IMR-90 (cell line): ENCODE results near the gene CCDC32. TPM values are rescaled to one million over a fixed set of nuclear protein-coding genes. Genes with fewer than 3 reads are reported as not detected.

Experiments used
- ATAC-seq: fragments of 200-7000 bp; cut with Tn5 transposase; 2 replicates; pipeline ENCODE4 v1.9.1; 2020; ENCODE audit warnings: low read depth, mild to moderate bottlenecking, moderate library complexity
- BruUV-seq: library from RNA; stranded (reverse); fragments of 400-500 nt; replicated peaks from 2 replicates; lab custom pipeline; 2021; lab: Mats Ljungman, UMichigan
- CTCF ChIA-PET: fragments of 300-600 bp; formaldehyde crosslinking; extraction: SDS; loops from one replicate; lab custom pipeline; 2021; ENCODE audit warnings: antibody characterized with exemption; lab: Yijun Ruan, JAX
- POLR2A ChIA-PET: fragments of 300-600 bp; sonication (Branson Sonifier 250); formaldehyde crosslinking; loops from one replicate; lab custom pipeline; 2022; ENCODE audit warnings: antibody characterized with exemption; ENCODE audit not compliant: unreplicated experiment; lab: Charles Lee
- DNase-seq: peaks from one replicate; pipeline ENCODE4 v3.0.0; 2013
- H2AFZ ChIP-seq: replicated peaks from 2 replicates; pipeline ENCODE3; 2013; ENCODE audit warnings: low read length, mild to moderate bottlenecking; ENCODE audit not compliant: poor library complexity
- H2AK5ac ChIP-seq: 2 replicates; pipeline ENCODE4 v1.6.1; 2013; ENCODE audit warnings: low read depth, low read length, inconsistent platforms
- H2AK9ac ChIP-seq: replicated peaks from 2 replicates; pipeline ENCODE3; 2013; ENCODE audit warnings: mild to moderate bottlenecking, low read depth, low read length, moderate library complexity; ENCODE audit not compliant: poor library complexity
- H2BK120ac ChIP-seq: 2 replicates; pipeline ENCODE4 v1.6.1; 2013; ENCODE audit warnings: low read depth, low read length, inconsistent platforms
- H2BK15ac ChIP-seq: 3 replicates; pipeline ENCODE4 v1.6.1; 2013; ENCODE audit warnings: low read depth, low read length, inconsistent platforms
- H2BK20ac ChIP-seq: 2 replicates; pipeline ENCODE4 v1.6.1; 2013; ENCODE audit warnings: low read depth, mild to moderate bottlenecking, inconsistent platforms, low read length, moderate library complexity
- H2BK5ac ChIP-seq: 2 replicates; pipeline ENCODE4 v1.6.1; 2013; ENCODE audit warnings: mild to moderate bottlenecking, low read depth, low read length, inconsistent platforms; ENCODE audit not compliant: poor library complexity, severe bottlenecking
- H3K14ac ChIP-seq: replicated peaks from 2 replicates; pipeline ENCODE4 v1.6.1; 2013; ENCODE audit warnings: low read depth, low read length, inconsistent platforms
- H3K18ac ChIP-seq: 2 replicates; pipeline ENCODE4 v1.6.1; 2013; ENCODE audit warnings: low read depth, low read length, control low read depth
- H3K23ac ChIP-seq: 2 replicates; pipeline ENCODE4 v1.6.1; 2013; ENCODE audit warnings: low read depth, low read length, inconsistent platforms
- H3K27ac ChIP-seq: 2 replicates; pipeline ENCODE4 v1.5.1; 2013; ENCODE audit warnings: mild to moderate bottlenecking, control low read depth, low read length; ENCODE audit not compliant: insufficient read depth
- H3K27me3 ChIP-seq: 2 replicates; pipeline ENCODE4 v1.6.1; 2013; ENCODE audit warnings: low read length; ENCODE audit not compliant: control insufficient read depth, insufficient read depth
- H3K36me3 ChIP-seq: 2 replicates; pipeline ENCODE4 v1.6.1; 2013; ENCODE audit warnings: low read length, mixed read lengths; ENCODE audit not compliant: control insufficient read depth, insufficient read depth
- H3K4ac ChIP-seq: 2 replicates; pipeline ENCODE4 v1.6.1; 2013; ENCODE audit warnings: low read depth, low read length, inconsistent platforms
- H3K4me1 ChIP-seq: 2 replicates; pipeline ENCODE4 v1.6.1; 2013; ENCODE audit warnings: low read length, mixed read lengths; ENCODE audit not compliant: control insufficient read depth, insufficient read depth
- H3K4me2 ChIP-seq: 2 replicates; pipeline ENCODE4 v1.6.1; 2013; ENCODE audit warnings: low read depth, mild to moderate bottlenecking, control low read depth, low read length, moderate library complexity
- H3K4me3 ChIP-seq: 2 replicates; pipeline ENCODE4 v1.5.1; 2013; ENCODE audit warnings: low read depth, mild to moderate bottlenecking, control low read depth, low read length, moderate library complexity; ENCODE audit not compliant: insufficient read depth
- H3K56ac ChIP-seq: 2 replicates; pipeline ENCODE4 v1.6.1; 2013; ENCODE audit warnings: low read length, inconsistent platforms; ENCODE audit not compliant: insufficient read depth; ENCODE audit errors: extremely low read depth
- H3K79me1 ChIP-seq, 2 experiments: 2 replicates each; pipeline ENCODE4 v1.6.1; 2013; ENCODE audit warnings: low read length in 2 of 2, inconsistent platforms in 1 of 2, low read depth in 1 of 2
- H3K9ac ChIP-seq: 2 replicates; pipeline ENCODE4 v1.6.1; 2013; ENCODE audit warnings: low read depth, low read length, control low read depth
- H3K9me1 ChIP-seq: 2 replicates; pipeline ENCODE4 v1.6.1; 2013; ENCODE audit warnings: low read length, inconsistent platforms; ENCODE audit not compliant: insufficient read depth
- H3K9me3 ChIP-seq: 2 replicates; pipeline ENCODE4 v1.6.1; 2013; ENCODE audit warnings: low read length; ENCODE audit not compliant: control insufficient read depth, insufficient read depth
- H4K20me1 ChIP-seq: 2 replicates; pipeline ENCODE4 v1.6.1; 2013; ENCODE audit warnings: low read length, inconsistent platforms; ENCODE audit not compliant: insufficient read depth
- H4K5ac ChIP-seq: 2 replicates; pipeline ENCODE4 v1.6.1; 2013; ENCODE audit warnings: mild to moderate bottlenecking, low read depth, low read length, control low read depth
- H4K8ac ChIP-seq, 2 experiments: 2 replicates each; pipeline ENCODE4 v1.6.1; 2013; ENCODE audit warnings: low read depth in 2 of 2, low read length in 2 of 2, control low read depth in 1 of 2, inconsistent platforms in 1 of 2
- H4K91ac ChIP-seq: 2 replicates; pipeline ENCODE4 v1.6.1; 2013; ENCODE audit warnings: low read depth, low read length, inconsistent platforms; ENCODE audit not compliant: insufficient read depth
- BHLHE40 ChIP-seq: fragments of 150-350 bp; IDR thresholded peaks from 2 replicates; pipeline ENCODE4 v1.6.1; 2016; ENCODE audit warnings: mild to moderate bottlenecking, low read depth, low read length
- CEBPB ChIP-seq: IDR thresholded peaks from 2 replicates; pipeline ENCODE4 v1.6.1; 2012; ENCODE audit warnings: low read depth, low read length, improper control_type of control experiment
- CHD1 ChIP-seq: IDR thresholded peaks from 2 replicates; pipeline ENCODE4 v1.6.1; 2012; ENCODE audit warnings: low read depth, low read length, improper control_type of control experiment
- FOS ChIP-seq: fragments of 150-350 bp; IDR thresholded peaks from 2 replicates; pipeline ENCODE4 v1.6.1; 2016; ENCODE audit warnings: low read depth, low read length
- MAFK ChIP-seq: IDR thresholded peaks from 2 replicates; pipeline ENCODE4 v1.6.1; 2012; ENCODE audit warnings: low read depth, low read length, improper control_type of control experiment
- MAZ ChIP-seq: IDR thresholded peaks from 2 replicates; pipeline ENCODE4 v1.6.1; 2012; ENCODE audit warnings: low read depth, mild to moderate bottlenecking, low read length, improper control_type of control experiment, moderate library complexity, borderline replicate concordance
- MXI1 ChIP-seq: IDR thresholded peaks from 2 replicates; pipeline ENCODE4 v1.6.1; 2012; ENCODE audit warnings: low read depth, mild to moderate bottlenecking, low read length, moderate library complexity, borderline replicate concordance
- NFE2L2 ChIP-seq: fragments of 150-350 bp; IDR thresholded peaks from 2 replicates; pipeline ENCODE4 v1.6.1; 2016; ENCODE audit warnings: low read depth, mild to moderate bottlenecking, low read length
- POLR2A ChIP-seq: IDR thresholded peaks from 2 replicates; pipeline ENCODE4 v1.6.1; 2012; ENCODE audit warnings: mild to moderate bottlenecking, low read depth, low read length
- RAD21 ChIP-seq: IDR thresholded peaks from 2 replicates; pipeline ENCODE4 v1.6.1; 2012; ENCODE audit warnings: low read length, improper control_type of control experiment
- RCOR1 ChIP-seq: IDR thresholded peaks from 2 replicates; pipeline ENCODE4 v1.6.1; 2012; ENCODE audit warnings: mild to moderate bottlenecking, low read length, improper control_type of control experiment; ENCODE audit not compliant: insufficient replicate concordance
- RFX5 ChIP-seq: IDR thresholded peaks from 2 replicates; pipeline ENCODE4 v1.8.0; 2012; ENCODE audit warnings: low read depth, mild to moderate bottlenecking, low read length, moderate library complexity
- SMC3 ChIP-seq: fragments of 150-350 bp; IDR thresholded peaks from 2 replicates; pipeline ENCODE4 v1.6.1; 2016; ENCODE audit warnings: low read depth, mild to moderate bottlenecking, antibody characterized with exemption, low read length, moderate library complexity
- USF2 ChIP-seq: fragments of 150-350 bp; IDR thresholded peaks from 2 replicates; pipeline ENCODE4 v1.6.1; 2017; ENCODE audit warnings: mild to moderate bottlenecking, antibody characterized with exemption, low read length, low read depth
- WGBS, 2 experiments: methylation state at CpG; one replicate each; pipeline versions ENCODE4 v1.1.5 to v1.1.7; 2013; ENCODE audit warnings: missing lambda C conversion rate in 2 of 2; ENCODE audit not compliant: insufficient read length in 1 of 2; ENCODE audit errors: extremely low coverage in 2 of 2; 5-methylcytosine and 5-hydroxymethylcytosine counted together
- dilution Hi-C: fragments of 300-500 bp; cut with HindIII; formaldehyde crosslinking; loops from one replicate; pipeline ENCODE4 v1.14.3; 2018; ENCODE audit warnings: low sequenced_read_pairs; ENCODE audit not compliant: unreplicated experiment
- in situ Hi-C: fragments of 300-500 bp; cut with MboI; formaldehyde crosslinking; loops from 3 replicates; pipeline ENCODE4 v1.14.3; 2019; ENCODE audit warnings: low sequenced_read_pairs, inconsistent platforms, mixed read lengths
- intact Hi-C: fragments of 100-400 bp; cut with micrococcal nuclease; formaldehyde crosslinking; loops from 2 replicates; pipeline ENCODE4 v1.10.0; 2022
- polyA plus RNA-seq, 3 experiments: library from polyadenylated mRNA; depleted of rRNA; stranded (reverse); fragments of >200 nt; gene quantifications; 2 replicates each; pipeline ENCODE4 v1.2.3, GENCODE V29; 2012; ENCODE audit warnings: low replicate concordance in 1 of 3
- total RNA-seq: library from RNA; depleted of rRNA; stranded (reverse); fragments of >200 nt; gene quantifications from 2 replicates; pipeline ENCODE4 v1.2.3, GENCODE V29; 2012
- TF ChIP-seq, protein P1 (sequence below): fragments of 150-350 bp; IDR thresholded peaks from 2 replicates; pipeline ENCODE4 v1.6.1; 2016; ENCODE audit warnings: low read depth, mild to moderate bottlenecking, low read length, moderate library complexity, borderline replicate concordance
- TF ChIP-seq, protein P2 (sequence below): conservative IDR thresholded peaks from 2 replicates; pipeline ENCODE4 v1.5.1; 2012; ENCODE audit warnings: mild to moderate bottlenecking, low read depth, low read length, improper control_type of control experiment

The CCDC32 gene
- total and polyA plus RNA-seq, 2 of the 4 experiments (the other 2 are of a cell fraction) = 14.8 to 15.1 TPM

DNA sequence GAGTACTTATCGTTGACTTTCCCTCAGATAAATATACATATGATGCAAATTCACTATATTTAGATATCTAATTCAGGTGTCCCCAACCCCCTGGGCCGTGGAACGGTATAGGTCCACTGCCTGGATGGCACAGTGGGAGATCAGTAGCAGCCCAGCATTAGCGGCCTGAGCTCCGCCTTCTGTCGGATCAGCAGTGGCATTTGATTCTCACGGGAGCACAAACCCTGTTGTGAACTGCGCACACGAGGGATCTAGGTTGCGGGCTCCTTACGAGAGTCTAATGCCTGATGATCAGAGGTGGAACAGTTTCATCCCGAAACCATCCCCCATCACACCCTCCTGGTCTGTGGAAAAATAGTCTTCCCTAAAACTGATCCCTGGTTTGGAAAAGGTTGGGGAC is 36.1 kb upstream of the CCDC32 start:
- in situ Hi-C loops = no loop called here
- BruUV-seq = no TSS peak
- no peak overlapping the region for H3K4me3 ChIP-seq
- no peaks in the 10 kb centered on the region for H3K36me3 ChIP-seq
- no peak overlapping the region for H3K9ac ChIP-seq
- POLR2A ChIA-PET = no interaction called here
- no peaks in the 10 kb centered on the region for H3K9me1 ChIP-seq
- H3K4me1 ChIP-seq = no peaks in the 10 kb centered on the region
- no peaks in the 10 kb centered on the region for H4K20me1 ChIP-seq
- no peak overlapping the region for H2BK120ac ChIP-seq
- H2BK5ac ChIP-seq = no peak overlapping the region
- intact Hi-C loops = no loop called here
- no peak overlapping the region for H4K91ac ChIP-seq
- H2BK20ac ChIP-seq = no peak overlapping the region
- CTCF ChIA-PET = no interaction called here
- no peak overlapping the region for H3K27ac ChIP-seq
- H2BK15ac ChIP-seq = no peak overlapping the region
- no peaks in the 10 kb centered on the region for H3K27me3 ChIP-seq
- no peak overlapping the region for H3K4me2 ChIP-seq
- H3K4ac ChIP-seq = no peak overlapping the region
- peaks cover 23 to 44% of the 10 kb centered on the region in 2 experiments for H3K79me1 ChIP-seq
- H3K9me3 ChIP-seq = no peaks in the 10 kb centered on the region
- no peak overlapping the region for H3K14ac ChIP-seq
- DNase-seq = no peak
- no peak overlapping the region for H2AK5ac ChIP-seq
- no peak overlapping the region for H2AK9ac ChIP-seq
- H3K23ac ChIP-seq = no peak overlapping the region
- TF ChIP-seq POLR2A (no peak), MXI1 (no peak), FOS (no peak), BHLHE40 (no peak), SMC3 (no peak), MAFK (no peak), NFE2L2 (no peak), RCOR1 (no peak), CHD1 (no peak), USF2 (no peak), MAZ (no peak), RAD21 (no peak), CEBPB (no peak), RFX5 (no peak)
- TF ChIP-seq, protein P1, sequence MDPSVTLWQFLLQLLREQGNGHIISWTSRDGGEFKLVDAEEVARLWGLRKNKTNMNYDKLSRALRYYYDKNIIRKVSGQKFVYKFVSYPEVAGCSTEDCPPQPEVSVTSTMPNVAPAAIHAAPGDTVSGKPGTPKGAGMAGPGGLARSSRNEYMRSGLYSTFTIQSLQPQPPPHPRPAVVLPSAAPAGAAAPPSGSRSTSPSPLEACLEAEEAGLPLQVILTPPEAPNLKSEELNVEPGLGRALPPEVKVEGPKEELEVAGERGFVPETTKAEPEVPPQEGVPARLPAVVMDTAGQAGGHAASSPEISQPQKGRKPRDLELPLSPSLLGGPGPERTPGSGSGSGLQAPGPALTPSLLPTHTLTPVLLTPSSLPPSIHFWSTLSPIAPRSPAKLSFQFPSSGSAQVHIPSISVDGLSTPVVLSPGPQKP = no peak
- TF ChIP-seq, protein P2, sequence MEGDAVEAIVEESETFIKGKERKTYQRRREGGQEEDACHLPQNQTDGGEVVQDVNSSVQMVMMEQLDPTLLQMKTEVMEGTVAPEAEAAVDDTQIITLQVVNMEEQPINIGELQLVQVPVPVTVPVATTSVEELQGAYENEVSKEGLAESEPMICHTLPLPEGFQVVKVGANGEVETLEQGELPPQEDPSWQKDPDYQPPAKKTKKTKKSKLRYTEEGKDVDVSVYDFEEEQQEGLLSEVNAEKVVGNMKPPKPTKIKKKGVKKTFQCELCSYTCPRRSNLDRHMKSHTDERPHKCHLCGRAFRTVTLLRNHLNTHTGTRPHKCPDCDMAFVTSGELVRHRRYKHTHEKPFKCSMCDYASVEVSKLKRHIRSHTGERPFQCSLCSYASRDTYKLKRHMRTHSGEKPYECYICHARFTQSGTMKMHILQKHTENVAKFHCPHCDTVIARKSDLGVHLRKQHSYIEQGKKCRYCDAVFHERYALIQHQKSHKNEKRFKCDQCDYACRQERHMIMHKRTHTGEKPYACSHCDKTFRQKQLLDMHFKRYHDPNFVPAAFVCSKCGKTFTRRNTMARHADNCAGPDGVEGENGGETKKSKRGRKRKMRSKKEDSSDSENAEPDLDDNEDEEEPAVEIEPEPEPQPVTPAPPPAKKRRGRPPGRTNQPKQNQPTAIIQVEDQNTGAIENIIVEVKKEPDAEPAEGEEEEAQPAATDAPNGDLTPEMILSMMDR = no peak
- ATAC-seq = no peak
- H4K5ac ChIP-seq = peak overlapping the region; percentile 23; the same call in 1 of the 2 replicates
- no peak overlapping the region for H3K18ac ChIP-seq
- H2AFZ ChIP-seq = no peak overlapping the region
- H3K56ac ChIP-seq = no peak overlapping the region
- WGBS, 2 experiments = 86% methylated on average over 5 of the region's 12 CpGs; no CpG with 5 or more reads in 1 of the 2 experiments
- H4K8ac ChIP-seq = no peak overlapping the region
- dilution Hi-C loops = no loop called here
